IMR-90 (cell line): ENCODE results near the gene HIF1AN.

Source experiments
- BHLHE40 ChIP-seq: fragments of 150-350 bp; IDR thresholded peaks from 2 replicates; pipeline ENCODE4 v1.6.1; 2016; ENCODE audit warnings: mild to moderate bottlenecking, low read depth, low read length
- POLR2A ChIP-seq: IDR thresholded peaks from 2 replicates; pipeline ENCODE4 v1.6.1; 2012; ENCODE audit warnings: mild to moderate bottlenecking, low read depth, low read length
- RCOR1 ChIP-seq: IDR thresholded peaks from 2 replicates; pipeline ENCODE4 v1.6.1; 2012; ENCODE audit warnings: mild to moderate bottlenecking, low read length, improper control_type of control experiment; ENCODE audit not compliant: insufficient replicate concordance
- TF ChIP-seq, protein P1 (sequence below): conservative IDR thresholded peaks from 2 replicates; pipeline ENCODE4 v1.5.1; 2012; ENCODE audit warnings: mild to moderate bottlenecking, low read depth, low read length, improper control_type of control experiment

- TF ChIP-seq, protein P1, sequence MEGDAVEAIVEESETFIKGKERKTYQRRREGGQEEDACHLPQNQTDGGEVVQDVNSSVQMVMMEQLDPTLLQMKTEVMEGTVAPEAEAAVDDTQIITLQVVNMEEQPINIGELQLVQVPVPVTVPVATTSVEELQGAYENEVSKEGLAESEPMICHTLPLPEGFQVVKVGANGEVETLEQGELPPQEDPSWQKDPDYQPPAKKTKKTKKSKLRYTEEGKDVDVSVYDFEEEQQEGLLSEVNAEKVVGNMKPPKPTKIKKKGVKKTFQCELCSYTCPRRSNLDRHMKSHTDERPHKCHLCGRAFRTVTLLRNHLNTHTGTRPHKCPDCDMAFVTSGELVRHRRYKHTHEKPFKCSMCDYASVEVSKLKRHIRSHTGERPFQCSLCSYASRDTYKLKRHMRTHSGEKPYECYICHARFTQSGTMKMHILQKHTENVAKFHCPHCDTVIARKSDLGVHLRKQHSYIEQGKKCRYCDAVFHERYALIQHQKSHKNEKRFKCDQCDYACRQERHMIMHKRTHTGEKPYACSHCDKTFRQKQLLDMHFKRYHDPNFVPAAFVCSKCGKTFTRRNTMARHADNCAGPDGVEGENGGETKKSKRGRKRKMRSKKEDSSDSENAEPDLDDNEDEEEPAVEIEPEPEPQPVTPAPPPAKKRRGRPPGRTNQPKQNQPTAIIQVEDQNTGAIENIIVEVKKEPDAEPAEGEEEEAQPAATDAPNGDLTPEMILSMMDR = no peak
- TF ChIP-seq RCOR1 = no peak
- TF ChIP-seq POLR2A = no peak
- no peak for TF ChIP-seq BHLHE40
Measured at GRCh38 chr10:100554902-100555301, 19.2 kb downstream of the HIF1AN start.
